Measurements from ENCODE around the gene ZNF205. TPM values are rescaled to one million over a fixed set of nuclear protein-coding genes. Genes with fewer than 3 reads are reported as not detected.
"Not testable (repeated sequence)": the region's sequence is repeated elsewhere in the genome, so short reads cannot be mapped to it uniquely, and the experiment has no call there.

ZNF205 gene
- polyA plus RNA-seq (2013, experiment 1 of 2) = 15.9 TPM
- polyA plus RNA-seq (2013, experiment 2 of 2) = 14.3 TPM

DNA sequence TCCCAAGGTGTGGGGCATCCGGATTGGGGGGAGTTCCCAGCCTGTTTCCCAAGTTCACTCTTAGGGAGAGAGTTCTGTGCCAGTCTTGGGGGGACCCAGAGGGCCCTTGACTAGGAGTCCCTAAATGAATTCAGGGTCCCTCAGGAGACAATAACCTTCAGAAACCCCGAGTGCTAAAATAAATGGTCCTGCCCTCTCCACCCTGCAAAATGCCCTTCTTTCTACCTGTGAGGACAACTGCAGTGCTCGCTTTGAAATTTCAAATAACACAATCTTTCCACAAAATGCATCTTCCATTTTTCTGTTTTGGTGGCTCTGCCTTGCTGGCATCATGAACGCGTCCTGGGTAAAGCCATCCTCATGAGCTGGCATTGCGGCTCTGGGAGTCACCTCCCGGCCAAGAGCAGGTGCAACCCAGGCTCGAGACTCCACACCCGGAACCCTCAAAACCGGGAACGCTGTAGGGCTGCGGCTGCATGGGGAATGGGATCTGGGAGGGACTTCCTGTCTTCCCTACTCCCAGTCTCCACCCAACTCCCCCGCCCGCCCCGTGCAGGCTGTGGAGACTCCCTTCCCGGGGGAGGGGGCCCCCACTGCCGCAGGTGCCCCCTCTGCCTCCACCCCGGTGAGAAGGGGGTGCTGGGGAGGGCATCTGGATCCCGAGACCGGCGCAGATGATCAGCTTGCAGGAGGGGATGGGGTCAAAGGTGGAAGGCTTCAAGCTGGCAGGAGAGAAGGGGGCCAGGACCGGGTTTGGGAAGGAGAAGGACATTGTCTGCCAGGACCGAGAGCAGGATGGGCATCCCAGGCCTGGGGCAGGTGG is at the start of gene ZNF205:
Gene ZNF205, plus strand, starts transcription at position 529 of the 823 bp plus-strand sequence. CDS start 845 bp downstream, outside the sequence.
- Histone ChIP-seq H3K4me1 (ENCODE audit: control insufficient read depth, insufficient read depth, low read length, poor library complexity, severe bottlenecking) (peaks cover 13% of the 10 kb centered on the region), H3K4me3 (ENCODE audit: extremely low read depth, insufficient read depth, low read length, poor library complexity, severe bottlenecking) (peak within 1 kb of the TSS; percentile 95), H3K36me3 (ENCODE audit: control insufficient read depth, insufficient read depth, low read length) (peaks cover 25% of the 10 kb centered on the region), H3K27ac (ENCODE audit: low read depth, low read length, severe bottlenecking) (no peak within 1 kb of the TSS), H3K9me3 (ENCODE audit: control insufficient read depth, low read length) (no peaks in the 10 kb centered on the region)
- WGBS, 2 experiments (ENCODE audit: insufficient coverage in 2 of 2) = 11 to 18% methylated on average over 10 to 19 of the region's 23 CpGs

DNA sequence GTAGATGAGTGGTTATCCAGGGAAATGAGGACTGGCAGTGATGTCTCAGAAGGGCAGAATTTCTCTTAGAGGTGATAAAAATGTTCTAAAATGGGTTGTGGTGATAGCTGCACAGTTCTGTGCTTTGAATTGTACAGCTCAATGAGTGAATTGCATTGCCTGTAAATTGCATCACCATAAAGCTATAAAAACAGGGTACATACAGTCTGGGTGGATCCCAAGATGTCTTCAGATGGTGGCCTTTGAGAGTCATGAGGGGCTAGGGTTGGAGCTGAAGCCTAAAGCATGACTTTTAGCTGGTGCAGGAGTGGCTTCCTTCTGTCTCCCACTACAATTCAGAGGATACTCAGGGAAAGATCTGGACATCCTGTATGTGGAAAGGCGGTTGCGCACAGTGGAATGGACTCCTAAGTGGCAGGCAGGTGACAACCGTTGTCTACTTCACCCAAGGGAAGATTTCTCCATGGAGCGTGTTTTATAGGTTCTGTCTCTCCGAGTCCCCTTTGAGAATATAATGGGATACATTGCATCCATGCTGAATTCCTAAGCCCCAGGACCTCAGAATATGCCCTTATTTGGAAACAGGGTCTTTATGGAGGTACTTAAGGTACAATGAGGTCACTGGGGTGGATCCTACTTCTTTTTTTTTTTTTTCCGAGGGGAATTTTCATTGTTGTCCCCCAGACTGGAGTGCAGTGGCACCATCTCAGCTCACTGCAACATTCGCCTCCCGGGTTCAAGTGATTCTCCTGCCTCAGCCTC is 48.6 kb upstream of the ZNF205 start:
- Histone ChIP-seq H3K27ac (ENCODE audit: low read depth, low read length, severe bottlenecking) (no peak overlapping the region), H3K9me3 (ENCODE audit: control insufficient read depth, low read length) (no peaks in the 10 kb centered on the region), H3K36me3 (ENCODE audit: control insufficient read depth, insufficient read depth, low read length) (no peaks in the 10 kb centered on the region), H3K4me3 (ENCODE audit: extremely low read depth, insufficient read depth, low read length, poor library complexity, severe bottlenecking) (no peak overlapping the region), H3K4me1 (ENCODE audit: control insufficient read depth, insufficient read depth, low read length, poor library complexity, severe bottlenecking) (peaks cover 12% of the 10 kb centered on the region)
- 86 to 89% methylated on average over 5 to 8 of the region's 8 CpGs for WGBS, 2 experiments (ENCODE audit: insufficient coverage in 2 of 2)

DNA sequence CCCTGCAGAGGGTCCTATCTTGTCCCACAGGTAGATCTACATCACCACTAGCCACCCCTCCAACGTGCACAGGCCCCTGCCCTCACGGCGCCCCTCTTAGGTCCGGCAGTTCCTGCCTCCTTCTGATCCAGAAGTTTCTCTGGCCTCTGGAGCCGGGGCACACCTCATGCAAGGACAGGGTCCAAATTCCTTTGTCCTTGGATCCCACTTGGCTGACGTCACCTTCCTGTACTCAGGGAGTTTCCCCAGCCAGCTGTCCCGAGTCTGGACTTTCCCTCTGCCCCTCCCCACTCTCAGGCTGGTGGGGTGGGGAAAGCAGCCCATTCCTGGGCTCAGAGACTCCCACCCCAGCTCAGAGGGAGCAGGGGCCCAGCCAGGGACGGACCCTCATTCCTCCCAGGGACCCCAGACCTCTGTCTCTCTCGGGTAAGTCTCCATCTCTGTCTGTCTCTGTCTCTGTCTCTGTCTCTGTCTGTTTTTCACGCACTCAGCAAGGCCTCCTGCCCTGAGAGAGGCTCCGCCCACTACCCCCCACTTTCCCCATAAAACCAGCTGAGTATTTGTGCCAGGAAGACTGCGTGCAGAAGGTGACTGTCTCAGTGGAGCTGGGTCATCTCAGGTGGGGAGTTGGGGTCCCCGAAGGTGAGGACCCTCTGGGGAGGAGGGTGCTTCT is 47.2 kb upstream of the ZNF205 start, which contains the start of gene IL32:
Gene IL32, plus strand, starts transcription at position 572 of the 673 bp plus-strand sequence. CDS start 172 bp downstream, outside the sequence.
- H3K27ac ChIP-seq (ENCODE audit: low read depth, low read length, severe bottlenecking) = no peak within 1 kb of the TSS
- H3K4me1 ChIP-seq (ENCODE audit: control insufficient read depth, insufficient read depth, low read length, poor library complexity, severe bottlenecking) = peaks cover 4% of the 10 kb centered on the region
- no peak within 1 kb of the TSS for H3K4me3 ChIP-seq (ENCODE audit: extremely low read depth, insufficient read depth, low read length, poor library complexity, severe bottlenecking)
- H3K36me3 ChIP-seq (ENCODE audit: control insufficient read depth, insufficient read depth, low read length) = no peaks in the 10 kb centered on the region
- H3K9me3 ChIP-seq (ENCODE audit: control insufficient read depth, low read length) = no peaks in the 10 kb centered on the region
- 81 to 92% methylated on average over 8 to 9 of the region's 13 CpGs for WGBS, 2 experiments (ENCODE audit: insufficient coverage in 2 of 2)

DNA sequence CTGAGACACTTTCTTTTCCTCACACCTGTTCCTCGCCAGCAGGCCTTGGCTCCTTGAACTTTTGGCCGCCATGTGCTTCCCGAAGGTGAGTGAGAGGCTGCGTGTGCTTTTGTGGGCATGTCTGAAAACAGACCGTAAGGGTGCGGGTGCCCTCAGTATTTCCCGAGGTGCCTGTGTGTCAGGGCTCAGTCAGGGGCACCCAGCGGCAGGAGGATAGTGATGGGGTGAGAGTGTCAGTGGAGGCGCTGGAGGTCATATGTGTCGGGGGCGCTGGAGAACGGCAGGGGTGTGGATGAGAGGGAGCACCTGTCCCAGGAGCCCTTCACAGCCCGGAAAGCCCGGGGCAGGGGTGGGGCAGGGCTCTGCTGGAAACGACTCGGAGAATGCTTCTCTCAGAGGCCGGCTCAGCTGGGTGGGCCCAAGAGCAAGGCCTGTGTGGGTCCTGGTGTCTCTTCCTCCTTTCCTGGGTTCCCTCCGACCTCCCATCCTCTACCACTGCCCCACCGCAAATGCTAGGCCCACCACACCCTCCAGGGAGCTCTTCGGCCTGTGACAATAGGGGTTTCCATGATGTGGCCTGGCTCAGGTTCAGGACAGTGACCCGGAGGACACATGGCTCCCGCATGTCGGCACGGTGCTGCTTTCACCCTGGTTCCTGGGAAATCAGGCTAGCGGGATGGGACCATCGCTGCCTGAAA is 46.5 kb upstream of the ZNF205 start:
- Histone ChIP-seq H3K27ac (ENCODE audit: low read depth, low read length, severe bottlenecking) (no peak overlapping the region), H3K9me3 (ENCODE audit: control insufficient read depth, low read length) (no peaks in the 10 kb centered on the region), H3K4me3 (ENCODE audit: extremely low read depth, insufficient read depth, low read length, poor library complexity, severe bottlenecking) (no peak overlapping the region), H3K4me1 (ENCODE audit: control insufficient read depth, insufficient read depth, low read length, poor library complexity, severe bottlenecking) (no peaks in the 10 kb centered on the region), H3K36me3 (ENCODE audit: control insufficient read depth, insufficient read depth, low read length) (no peaks in the 10 kb centered on the region)
- WGBS, 2 experiments (ENCODE audit: insufficient coverage in 2 of 2) = 90 to 95% methylated on average over 19 to 25 of the region's 26 CpGs

DNA sequence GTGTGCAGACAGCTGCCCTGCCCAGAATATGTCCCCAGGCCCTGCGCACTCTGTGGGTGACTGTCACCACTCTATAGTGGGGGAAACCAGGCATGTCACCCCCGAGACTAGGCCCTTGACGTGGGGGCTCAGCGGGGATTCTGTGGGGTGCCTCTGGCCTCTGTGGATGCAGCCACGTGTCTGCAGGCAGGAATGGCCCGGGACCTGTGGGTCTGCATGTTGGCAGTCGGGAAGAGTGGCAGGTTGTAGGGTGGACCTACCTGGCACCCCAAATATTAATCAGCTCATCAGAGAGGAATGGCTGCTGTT is 46.0 kb upstream of the ZNF205 start:
- H3K27ac ChIP-seq (ENCODE audit: low read depth, low read length, severe bottlenecking) = no peak overlapping the region
- 92 to 95% methylated on average over 4 to 7 of the region's 7 CpGs for WGBS, 2 experiments (ENCODE audit: insufficient coverage in 2 of 2)
- no peaks in the 10 kb centered on the region for H3K36me3 ChIP-seq (ENCODE audit: control insufficient read depth, insufficient read depth, low read length)
- no peaks in the 10 kb centered on the region for H3K9me3 ChIP-seq (ENCODE audit: control insufficient read depth, low read length)
- no peaks in the 10 kb centered on the region for H3K4me1 ChIP-seq (ENCODE audit: control insufficient read depth, insufficient read depth, low read length, poor library complexity, severe bottlenecking)
- H3K4me3 ChIP-seq (ENCODE audit: extremely low read depth, insufficient read depth, low read length, poor library complexity, severe bottlenecking) = no peak overlapping the region

DNA sequence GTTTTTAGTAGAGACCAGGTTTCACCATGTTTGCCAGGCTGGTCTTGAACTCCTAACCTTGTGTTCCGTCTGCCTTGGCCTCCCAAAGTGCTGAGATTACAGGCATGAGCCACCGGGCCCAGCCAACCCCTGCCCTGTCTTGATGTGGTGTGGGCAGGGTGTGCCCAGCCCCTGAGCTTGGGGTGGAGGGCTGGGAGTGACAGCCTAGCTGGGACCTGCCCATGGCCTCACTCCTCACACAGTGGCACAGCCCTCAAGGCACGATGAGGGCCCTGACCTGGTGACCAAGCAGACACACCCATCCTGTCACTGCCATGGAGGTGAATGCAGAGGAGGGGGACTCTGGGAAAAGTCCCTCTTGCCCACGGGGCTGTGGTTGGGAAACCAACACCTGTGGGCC is 43.9 kb upstream of the ZNF205 start:
- no peaks in the 10 kb centered on the region for H3K9me3 ChIP-seq (ENCODE audit: control insufficient read depth, low read length)
- WGBS, 2 experiments (ENCODE audit: insufficient coverage in 2 of 2) = 83 to 100% methylated on average over 1 of the region's 4 CpGs
- no peaks in the 10 kb centered on the region for H3K36me3 ChIP-seq (ENCODE audit: control insufficient read depth, insufficient read depth, low read length)
- H3K4me1 ChIP-seq (ENCODE audit: control insufficient read depth, insufficient read depth, low read length, poor library complexity, severe bottlenecking) = no peaks in the 10 kb centered on the region
- H3K4me3 ChIP-seq (ENCODE audit: extremely low read depth, insufficient read depth, low read length, poor library complexity, severe bottlenecking) = no peak overlapping the region
- no peak overlapping the region for H3K27ac ChIP-seq (ENCODE audit: low read depth, low read length, severe bottlenecking)

DNA sequence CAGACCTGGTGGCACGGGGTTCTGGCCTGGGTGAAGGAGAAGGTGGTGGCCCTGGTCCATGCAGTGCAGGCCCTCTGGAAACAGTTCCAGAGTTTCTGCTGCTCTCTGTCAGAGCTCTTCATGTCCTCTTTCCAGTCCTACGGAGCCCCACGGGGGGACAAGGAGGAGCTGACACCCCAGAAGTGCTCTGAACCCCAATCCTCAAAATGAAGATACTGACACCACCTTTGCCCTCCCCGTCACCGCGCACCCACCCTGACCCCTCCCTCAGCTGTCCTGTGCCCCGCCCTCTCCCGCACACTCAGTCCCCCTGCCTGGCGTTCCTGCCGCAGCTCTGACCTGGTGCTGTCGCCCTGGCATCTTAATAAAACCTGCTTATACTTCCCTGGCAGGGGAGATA is 43.2 kb upstream of the ZNF205 start:
- WGBS, 2 experiments (ENCODE audit: insufficient coverage in 2 of 2) = 95 to 100% methylated on average over 8 to 9 of the region's 11 CpGs
- not testable (repeated sequence) for H3K27ac ChIP-seq (ENCODE audit: low read depth, low read length, severe bottlenecking); H3K9me3 ChIP-seq (ENCODE audit: control insufficient read depth, low read length); H3K4me1 ChIP-seq (ENCODE audit: control insufficient read depth, insufficient read depth, low read length, poor library complexity, severe bottlenecking); H3K4me3 ChIP-seq (ENCODE audit: extremely low read depth, insufficient read depth, low read length, poor library complexity, severe bottlenecking); H3K36me3 ChIP-seq (ENCODE audit: control insufficient read depth, insufficient read depth, low read length)

DNA sequence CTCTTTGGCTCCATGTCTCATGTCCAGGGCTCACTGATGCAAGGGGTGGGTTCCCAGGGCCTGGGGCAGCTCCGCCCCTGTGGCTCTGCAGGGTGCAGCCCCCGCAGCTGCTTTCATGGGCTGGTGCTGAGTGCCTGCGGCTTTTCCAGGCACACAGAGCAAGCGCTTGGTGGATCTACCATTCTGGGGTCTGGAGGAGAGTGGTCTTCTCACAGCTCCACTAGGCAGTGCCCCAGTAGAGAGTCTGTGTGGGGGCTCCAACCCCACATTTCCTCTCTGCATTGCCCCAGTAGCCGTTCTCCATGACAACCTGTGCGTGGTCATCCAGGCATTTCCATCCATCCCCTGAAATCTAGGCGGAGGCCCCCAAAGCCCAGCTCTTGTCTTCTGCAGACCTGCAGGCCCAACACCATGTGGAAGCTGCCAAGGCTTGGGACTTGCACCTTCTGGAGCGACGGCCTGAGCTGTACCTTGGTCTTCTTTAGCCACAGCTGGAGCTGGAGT is 41.7 kb upstream of the ZNF205 start:
- H3K9me3 ChIP-seq (ENCODE audit: control insufficient read depth, low read length) = no peaks in the 10 kb centered on the region
- 84 to 100% methylated on average over 5 to 8 of the region's 9 CpGs for WGBS, 2 experiments (ENCODE audit: insufficient coverage in 2 of 2)
- no peak overlapping the region for H3K27ac ChIP-seq (ENCODE audit: low read depth, low read length, severe bottlenecking)
- no peaks in the 10 kb centered on the region for H3K36me3 ChIP-seq (ENCODE audit: control insufficient read depth, insufficient read depth, low read length)
- H3K4me3 ChIP-seq (ENCODE audit: extremely low read depth, insufficient read depth, low read length, poor library complexity, severe bottlenecking) = no peak overlapping the region
- H3K4me1 ChIP-seq (ENCODE audit: control insufficient read depth, insufficient read depth, low read length, poor library complexity, severe bottlenecking) = no peaks in the 10 kb centered on the region

DNA sequence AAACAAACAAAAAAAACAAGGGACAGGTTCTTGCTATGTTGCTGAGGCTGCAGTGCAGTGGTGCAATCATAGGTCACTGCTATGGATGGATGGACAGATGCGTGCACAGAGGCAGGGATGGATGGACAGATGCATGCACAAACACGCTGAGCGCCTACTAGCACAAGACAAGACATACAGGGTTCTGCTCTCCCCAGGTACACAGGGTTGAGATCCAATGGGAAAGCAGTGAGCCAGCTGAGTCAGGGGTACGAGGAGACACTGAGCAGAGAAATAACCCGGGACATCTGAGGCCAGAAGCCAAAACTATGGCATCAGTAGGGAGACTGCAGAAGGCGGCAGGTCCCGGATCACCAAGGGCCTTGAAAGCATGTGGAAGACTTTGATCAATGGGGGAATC is 40.7 kb upstream of the ZNF205 start:
- H3K36me3 ChIP-seq (ENCODE audit: control insufficient read depth, insufficient read depth, low read length) = no peaks in the 10 kb centered on the region
- H3K4me1 ChIP-seq (ENCODE audit: control insufficient read depth, insufficient read depth, low read length, poor library complexity, severe bottlenecking) = no peaks in the 10 kb centered on the region
- no peak overlapping the region for H3K27ac ChIP-seq (ENCODE audit: low read depth, low read length, severe bottlenecking)
- WGBS, 2 experiments (ENCODE audit: insufficient coverage in 2 of 2) = 96 to 98% methylated on average over 7 of the region's 7 CpGs
- no peak overlapping the region for H3K4me3 ChIP-seq (ENCODE audit: extremely low read depth, insufficient read depth, low read length, poor library complexity, severe bottlenecking)
- no peaks in the 10 kb centered on the region for H3K9me3 ChIP-seq (ENCODE audit: control insufficient read depth, low read length)

DNA sequence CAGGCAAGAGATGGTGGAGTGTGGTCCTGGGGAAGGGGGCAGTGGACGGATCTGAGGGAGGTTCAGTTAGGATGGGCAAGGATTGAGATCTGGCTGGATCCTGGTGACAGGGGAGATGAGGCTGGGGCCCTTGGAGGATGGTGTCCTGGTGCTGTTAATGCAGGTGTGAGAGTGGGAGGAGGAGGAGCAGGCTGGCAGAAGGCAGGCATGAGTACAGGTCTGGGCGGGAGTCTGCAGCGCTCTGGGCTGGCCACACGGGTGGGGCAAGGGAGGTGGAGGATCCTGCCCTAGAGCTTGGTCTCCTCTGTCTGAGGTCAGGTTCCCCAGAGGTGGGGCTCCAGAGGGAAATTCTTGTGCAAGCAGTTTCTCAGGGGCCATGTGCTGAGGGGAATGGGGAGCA is 40.2 kb upstream of the ZNF205 start:
- not testable (repeated sequence) for H3K36me3 ChIP-seq (ENCODE audit: control insufficient read depth, insufficient read depth, low read length); H3K4me3 ChIP-seq (ENCODE audit: extremely low read depth, insufficient read depth, low read length, poor library complexity, severe bottlenecking); H3K27ac ChIP-seq (ENCODE audit: low read depth, low read length, severe bottlenecking); H3K9me3 ChIP-seq (ENCODE audit: control insufficient read depth, low read length); H3K4me1 ChIP-seq (ENCODE audit: control insufficient read depth, insufficient read depth, low read length, poor library complexity, severe bottlenecking)
- WGBS, 2 experiments (ENCODE audit: insufficient coverage in 2 of 2) = 88% methylated on average over 3 of the region's 4 CpGs; no CpG with 5 or more reads in 1 of the 2 experiments
